SKM-1 (cell line): ENCODE results near the gene NRGN.
"Not testable (repeated sequence)": the region's sequence is repeated elsewhere in the genome, so short reads cannot be mapped to it uniquely, and the experiment has no call there.

Experiments used
- DNase-seq: peaks from one replicate; lab custom pipeline; 2025; ENCODE audit not compliant: unreplicated experiment; lab: John Stamatoyannopoulos, UW

Gene NRGN

DNA sequence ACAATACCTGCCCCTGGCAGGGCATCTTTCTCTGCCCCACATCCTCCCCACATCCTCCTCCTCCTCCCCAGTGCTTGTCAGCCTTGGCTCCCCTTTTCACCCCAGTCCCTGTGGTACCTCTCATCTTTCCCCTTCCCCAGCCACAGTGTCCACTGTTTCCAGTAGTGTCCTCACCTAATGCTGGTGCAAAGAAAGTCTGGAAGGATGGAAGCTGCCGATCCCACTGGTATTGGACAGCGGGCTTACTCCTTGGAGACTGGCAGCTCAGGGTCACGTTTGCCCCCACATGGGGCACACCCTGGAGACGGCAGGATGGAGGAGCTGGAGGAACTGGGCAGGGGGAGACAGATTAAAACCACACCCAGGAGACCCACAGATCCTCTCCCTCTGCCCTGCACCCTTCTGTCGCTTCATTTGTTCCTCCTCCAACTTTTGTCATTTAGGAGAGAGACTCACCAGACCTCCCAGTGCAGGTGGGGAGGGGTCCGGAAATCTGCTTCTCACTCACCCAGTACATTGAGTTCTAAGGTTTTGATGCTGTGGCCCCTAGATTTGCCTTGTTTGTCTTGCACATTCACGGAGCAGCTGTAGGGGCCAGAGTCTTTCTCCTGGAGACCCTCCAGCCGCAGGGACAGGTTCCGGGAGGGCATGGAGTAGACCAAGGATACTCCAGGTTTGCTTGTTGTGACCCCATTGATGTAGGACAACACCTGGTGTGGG, 16.5 kb downstream of the NRGN start:
- DNase-seq: no peak

DNA sequence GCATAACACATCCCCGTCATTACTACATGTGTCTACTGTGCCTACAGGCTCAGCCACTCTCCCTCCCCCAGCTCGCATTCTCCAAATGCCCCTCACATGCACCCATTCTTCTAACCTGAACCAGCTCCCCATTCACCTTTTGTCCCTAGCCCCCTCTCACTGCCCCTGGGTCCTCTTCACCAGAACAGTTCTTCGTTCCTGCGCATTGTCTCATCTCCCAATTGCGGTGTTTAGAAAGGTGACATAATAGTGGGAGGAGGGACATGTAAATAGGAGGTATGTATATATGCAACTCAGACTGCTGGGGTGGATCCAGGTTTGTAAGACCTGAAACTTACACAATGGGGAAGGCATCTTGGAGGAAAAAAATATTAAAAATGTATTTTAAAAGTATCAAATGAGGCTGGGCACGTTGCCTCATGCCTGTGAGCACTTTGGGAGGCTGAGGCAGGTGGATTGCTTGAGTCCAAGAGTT, 17.0 kb downstream of the NRGN start:
- no peak for DNase-seq

DNA sequence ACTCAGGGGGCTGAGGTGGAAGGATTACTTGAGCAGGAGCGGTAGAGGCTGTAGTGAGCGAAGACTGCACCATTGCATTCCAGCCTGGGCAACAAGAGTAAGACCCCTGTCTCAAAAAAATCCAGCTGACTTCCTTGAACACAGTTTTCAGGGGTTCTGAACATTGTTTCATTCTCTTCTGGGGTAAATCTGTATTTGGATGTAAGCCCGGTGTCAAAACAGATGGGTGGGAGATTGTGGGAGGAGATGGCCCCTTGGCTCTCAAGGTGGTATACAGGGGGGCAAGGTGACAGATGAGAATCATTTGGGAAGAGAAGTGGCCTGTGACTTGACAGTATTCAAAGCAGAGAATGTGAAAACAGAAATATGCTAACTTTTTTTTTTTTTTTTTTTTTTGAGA, 17.6 kb downstream of the NRGN start:
- no peak for DNase-seq

DNA sequence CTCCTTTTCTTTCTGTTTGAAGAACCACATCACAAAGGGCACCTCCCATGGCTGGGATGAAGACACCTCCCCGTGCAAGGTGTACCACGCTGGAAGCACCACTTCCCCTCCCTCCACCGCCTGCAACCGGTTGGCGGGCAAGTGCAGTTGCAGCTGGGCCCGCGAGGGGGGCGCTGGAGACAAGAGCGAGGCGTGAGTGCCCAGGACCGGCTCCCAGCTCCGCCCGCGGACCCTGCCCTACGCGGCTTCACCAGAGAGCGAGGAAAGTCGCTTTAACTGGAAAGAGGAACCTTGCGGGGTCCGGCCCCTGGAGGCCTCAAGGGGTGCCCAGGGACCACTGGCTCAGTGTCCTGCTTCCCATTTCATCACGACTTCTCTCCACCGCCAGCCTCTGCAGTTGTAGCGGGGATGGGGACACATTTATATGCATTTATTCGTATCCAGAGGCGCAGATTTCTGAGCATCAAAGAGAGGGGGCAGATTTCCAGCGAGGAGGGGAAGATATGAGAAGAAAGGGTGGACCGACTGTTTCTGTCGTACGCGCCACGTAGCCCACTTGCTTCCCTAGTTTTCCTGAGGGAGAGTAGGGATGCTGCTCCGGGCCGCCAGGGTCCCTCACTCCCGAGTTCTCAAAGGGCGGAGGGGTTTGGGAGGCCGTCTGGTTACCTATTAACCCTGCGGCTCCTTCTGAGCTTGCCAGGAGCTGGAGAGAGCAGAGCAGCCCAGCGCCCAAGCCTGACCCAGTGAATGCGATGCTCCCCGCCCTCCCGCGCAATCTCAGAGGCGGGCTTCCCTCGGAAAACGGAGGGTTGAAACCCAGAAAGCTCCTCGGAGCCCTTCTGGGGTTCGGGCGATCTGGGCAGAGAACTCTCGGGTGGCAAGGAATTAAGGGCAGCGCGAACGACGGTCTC, 18.9 kb downstream of the NRGN start:
- peak; percentile 88 for DNase-seq

DNA sequence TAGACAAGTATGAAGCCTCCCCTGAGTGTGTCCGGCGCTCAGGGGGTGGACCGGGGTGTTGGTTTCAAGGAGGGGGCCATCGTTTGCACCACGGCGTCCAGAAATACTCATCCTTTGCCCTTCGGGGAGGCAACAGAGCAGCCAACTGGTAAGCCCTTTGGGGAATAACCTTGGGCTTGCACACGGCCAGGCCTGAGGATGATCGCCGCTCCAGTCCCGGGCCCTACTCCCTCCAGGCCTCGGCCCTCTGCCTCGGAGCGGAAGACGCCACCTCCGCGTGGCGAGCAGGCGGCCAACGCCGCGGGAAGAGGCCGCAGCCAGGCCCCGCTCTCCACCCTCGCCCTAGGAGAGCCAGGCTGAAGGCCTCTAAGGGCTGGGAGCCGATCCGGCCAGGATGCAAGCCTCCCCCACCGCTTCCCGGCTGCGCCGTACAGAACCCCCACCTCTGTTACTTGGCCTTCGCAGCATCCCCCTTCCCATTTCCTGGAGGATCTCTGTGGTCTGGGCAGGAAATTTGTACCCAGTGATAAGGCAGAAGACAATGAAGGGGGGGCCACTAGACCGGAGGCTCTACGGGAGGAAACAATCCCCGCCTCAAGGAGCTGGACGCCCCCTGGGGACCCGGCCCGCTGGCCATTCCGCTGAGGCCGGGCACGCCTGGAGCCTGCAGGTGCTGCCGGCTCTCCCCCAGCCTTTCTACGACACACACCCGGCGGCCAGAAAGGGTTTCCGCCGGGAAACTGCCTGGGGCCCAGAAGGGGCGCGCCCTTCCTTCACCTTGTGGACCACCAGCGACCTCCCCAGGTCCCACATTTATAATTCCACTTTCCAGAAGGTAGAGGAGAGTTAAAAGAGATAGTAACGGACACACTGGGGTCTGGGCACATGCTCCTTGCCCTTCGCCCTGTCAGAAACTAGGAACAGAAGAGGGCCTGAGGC, 19.8 kb downstream of the NRGN start:
- DNase-seq: no peak

DNA sequence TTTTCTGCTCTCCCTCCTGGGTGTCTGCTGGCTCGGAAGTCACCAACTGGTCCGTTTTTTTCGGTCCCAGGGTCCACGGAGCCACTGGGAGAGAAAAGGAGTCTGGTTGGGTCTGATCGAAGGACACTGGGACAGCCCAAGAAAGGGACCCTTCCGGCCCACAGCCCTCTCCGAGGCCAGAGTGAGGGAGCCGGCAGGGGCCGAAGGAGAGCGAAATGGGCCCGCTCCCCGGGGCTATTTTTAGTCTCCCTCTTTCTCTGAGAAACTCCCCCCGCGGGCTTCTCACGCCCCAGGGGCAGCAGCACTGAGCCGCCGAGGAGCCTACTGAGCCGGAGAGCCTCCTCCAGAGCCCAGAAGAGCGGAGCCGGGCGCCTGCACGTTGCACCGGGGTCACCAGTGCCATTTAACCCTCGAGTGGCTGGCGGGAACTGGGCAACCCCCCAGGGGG, 20.5 kb downstream of the NRGN start:
- no peak for DNase-seq

DNA sequence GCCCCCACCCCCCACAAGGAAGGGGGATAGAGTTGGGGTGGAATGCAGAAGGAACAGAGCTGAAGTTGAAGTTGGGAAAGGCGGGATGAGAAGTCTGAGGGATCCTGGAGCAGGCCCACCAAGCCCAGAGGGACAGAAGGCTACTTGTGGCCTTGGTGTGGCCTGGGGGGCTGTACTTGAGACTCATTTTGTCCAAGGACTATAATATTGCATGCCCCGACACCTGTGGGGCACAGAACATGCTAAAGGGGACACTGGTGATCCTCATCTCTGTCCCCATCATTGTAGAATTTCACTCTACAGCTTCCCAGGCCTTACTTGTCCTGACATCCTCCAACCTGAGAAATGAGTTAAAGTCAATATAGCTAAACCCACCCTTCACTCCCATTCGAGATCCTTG, 21.1 kb downstream of the NRGN start:
- DNase-seq: no peak

DNA sequence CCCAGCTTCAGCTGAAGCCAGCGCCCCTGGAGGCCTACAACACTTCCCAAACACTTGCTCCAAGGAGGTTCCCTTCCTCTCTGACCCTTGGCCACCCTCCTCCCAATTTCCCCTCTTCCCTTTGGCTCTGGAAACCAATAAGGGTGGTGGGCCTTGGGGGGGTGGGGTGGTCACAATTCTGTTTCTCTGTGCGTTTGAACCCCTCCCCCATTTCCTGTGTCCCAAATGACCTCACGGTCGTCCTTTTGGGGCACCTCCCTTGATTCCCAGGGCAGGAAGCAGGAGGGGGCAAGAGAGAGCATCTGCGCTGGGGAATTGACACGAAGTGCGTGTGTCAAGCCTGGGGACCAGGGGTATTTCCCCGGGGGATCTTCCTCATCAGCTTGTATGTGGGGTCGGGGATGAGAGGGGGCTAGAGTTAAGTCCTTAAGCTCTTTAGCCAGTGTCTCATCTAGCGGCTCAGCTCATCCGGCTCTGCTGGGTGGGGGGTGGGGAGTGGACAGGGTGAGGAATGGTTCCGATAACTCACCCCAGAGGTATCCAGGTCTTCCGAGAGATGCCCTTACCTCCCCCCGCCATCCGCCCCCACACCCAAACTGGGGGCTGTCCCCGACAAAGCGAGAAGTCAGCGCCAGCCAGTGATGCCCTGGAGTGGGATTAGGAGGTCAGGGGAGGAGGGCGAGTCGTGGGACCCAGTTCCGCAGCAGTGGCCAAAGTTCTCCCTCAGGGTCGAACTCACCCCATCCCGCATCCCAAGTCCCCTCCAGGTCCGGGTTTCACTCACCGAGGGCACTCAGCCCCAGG, 21.8 kb downstream of the NRGN start:
- no peak for DNase-seq

DNA sequence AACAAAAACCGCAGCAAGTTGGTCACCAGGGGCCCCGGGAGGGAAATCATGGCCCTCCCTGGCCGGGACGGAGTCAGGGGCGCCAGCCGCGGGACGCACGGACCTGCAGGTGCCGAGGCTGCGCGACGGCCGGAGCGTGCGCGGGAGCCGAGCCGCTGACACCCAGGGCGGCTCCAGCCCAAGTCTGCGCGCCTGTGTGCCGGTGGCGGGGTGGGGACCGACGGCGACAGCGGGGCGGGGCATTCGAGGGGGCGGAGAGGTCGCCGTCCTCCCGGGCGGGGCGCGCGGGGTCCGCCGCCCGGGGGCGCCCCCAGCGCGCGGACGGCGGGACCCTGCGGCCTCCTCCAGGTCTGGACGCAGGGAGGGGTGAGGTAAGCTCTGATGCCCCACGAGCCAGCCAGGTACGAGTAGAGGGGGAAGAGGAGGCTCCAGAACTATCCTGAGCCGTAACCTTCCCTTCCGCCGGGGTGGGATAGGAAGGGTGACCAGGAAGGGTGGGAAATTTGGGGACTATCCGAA, 22.4 kb downstream of the NRGN start, which contains the start of gene ESAM:
ESAM (minus strand) TSS at position 186 of the 519 bp plus-strand sequence; CDS start at position 50, 136 bp downstream.
- DNase-seq: no peak

DNA sequence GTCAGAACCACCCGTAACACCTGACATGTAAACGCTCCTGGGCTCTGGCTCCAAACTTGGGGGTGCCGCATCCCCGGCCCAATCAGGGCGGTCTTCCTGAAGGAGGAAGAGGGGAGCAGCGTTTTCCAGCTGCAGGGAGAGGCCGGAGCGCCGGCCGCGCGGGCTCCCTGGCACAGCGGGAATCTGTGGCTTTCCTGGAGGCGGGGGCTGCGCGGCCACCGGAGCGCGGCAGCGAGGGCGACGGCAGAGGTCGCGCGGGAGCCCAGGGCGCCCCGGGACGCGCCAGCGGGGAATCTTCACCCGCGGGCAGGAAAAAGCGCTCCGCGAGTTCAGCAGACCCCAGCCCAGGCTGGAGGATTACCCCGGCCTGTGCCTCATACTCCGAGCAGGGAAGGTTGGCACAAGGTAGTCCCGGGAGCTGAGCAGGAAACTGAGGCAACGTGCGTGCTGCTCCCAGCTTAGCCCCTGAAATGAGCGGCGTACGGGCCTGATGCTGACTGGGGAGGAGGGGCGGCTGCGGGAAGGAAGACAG, 22.9 kb downstream of the NRGN start:
- DNase-seq: no peak

DNA sequence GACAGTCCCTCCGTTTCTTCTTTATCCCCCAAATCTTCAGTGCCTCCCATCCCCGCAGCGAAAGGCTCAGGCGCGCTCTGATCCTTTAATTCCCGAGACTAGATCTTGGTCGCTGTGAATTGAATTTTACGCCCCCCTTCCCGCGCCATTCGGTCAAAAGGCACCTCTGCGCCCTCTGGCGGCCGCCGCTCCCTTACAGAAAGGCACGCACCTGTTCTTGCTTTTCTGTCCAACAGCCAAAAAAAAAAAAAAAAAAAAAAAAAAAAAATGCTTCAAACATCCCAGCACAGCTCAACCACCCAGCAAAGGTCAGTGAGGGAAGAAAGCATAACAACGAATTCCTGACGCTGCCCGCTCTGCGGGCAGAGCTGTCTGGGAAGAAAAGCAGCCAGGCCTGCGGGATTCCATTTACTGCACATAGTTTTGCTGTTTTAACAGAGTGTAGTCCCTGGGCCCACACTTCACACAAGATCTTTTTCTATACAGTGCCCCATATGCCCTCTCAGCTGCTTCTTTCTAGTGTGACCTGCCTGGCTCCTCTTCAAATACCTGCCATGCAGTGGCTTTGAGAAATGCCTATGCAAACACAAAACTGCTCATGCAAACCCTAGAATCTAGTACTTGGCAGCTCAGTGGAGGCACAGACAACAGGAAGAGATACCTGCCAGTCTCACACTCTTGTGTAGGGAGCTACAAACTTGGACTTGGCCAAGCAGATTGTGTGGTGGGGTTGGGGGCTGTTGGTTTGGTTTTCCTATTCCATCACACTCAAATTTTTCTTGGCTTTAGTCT, 23.6 kb downstream of the NRGN start:
- DNase-seq: peak; percentile 33

DNA sequence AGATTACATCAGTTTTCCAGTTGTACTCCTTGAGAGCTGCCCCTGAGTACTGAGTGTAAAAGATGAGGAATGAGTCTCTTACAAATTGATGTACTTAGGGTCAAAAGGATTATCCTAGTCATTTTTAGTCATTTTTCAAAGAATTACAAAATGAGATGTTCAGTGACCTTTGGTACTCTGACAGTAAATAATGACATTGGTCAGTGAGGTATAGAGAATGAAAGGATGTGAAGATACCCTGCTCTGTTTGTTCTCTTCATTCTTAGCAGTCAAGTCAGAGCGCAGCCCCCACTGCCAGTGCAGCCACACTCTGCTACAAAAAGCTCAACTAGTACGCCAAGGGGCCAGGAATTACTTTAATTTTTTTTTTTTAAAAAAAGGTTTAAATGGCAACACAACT, 26.4 kb downstream of the NRGN start:
- DNase-seq: no peak

DNA sequence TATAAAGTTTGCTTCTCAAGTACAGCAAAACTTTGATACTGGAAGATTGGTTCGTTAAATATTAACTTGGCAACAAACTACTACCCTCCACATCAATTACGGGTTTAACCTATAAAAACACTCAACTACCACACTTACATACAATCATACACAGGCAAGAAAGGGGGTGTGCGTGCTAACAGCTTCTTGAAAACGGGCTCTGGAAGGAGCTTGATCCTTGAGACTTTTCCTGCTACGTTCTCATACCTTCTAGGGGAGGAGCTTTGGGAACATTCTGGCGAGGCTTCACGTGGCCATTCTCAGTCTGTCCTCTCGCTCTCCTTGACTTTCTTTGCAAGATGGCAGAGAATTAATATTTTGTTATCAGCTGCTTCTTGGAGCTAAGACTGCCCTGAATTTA, 29.2 kb downstream of the NRGN start:
- no peak for DNase-seq

DNA sequence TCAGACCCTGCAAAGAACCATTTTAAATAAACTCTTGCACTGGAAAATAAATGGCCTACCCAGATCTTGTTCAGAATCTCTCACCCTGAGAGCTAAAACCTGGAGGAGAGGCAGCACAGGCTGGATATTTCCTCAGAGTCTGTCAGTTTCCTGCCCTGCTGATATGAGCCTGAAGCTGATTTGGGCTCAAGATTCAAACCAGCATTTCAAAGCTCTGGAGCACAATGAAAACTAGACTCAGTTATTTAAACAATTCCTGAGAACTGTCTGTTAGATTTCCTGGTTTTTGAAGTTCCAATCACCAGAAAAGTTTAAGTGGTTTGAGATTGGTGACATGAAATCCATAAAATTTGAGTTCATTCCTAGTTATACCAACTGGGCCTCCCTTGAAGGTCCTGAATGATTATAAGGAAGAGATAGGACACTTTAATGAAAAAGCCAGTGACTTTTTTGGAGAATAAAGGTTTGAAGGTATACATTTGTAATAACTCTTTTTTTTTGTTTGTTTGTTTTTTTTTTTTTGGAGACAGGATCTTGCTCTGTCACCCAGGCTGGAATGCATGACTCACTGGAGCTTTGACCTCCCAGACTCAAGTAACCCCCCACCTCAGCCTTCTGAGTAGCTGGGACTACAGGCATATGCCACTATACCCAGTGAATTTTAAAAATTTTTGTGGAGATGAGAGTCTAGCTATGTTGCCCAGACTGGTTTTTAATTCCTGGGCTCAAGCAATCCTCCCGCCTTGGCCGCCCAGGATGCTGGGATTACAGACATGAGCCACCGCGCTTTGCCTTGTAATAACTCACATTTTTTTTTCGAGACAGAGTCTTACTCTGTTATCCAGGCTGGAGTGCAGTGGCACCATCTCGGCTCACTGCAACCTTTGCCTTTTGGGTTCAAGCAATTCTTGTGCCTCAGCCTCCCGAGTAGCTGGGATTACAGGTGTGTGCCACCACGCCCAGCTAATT, 30.3 kb downstream of the NRGN start:
- DNase-seq: no peak

DNA sequence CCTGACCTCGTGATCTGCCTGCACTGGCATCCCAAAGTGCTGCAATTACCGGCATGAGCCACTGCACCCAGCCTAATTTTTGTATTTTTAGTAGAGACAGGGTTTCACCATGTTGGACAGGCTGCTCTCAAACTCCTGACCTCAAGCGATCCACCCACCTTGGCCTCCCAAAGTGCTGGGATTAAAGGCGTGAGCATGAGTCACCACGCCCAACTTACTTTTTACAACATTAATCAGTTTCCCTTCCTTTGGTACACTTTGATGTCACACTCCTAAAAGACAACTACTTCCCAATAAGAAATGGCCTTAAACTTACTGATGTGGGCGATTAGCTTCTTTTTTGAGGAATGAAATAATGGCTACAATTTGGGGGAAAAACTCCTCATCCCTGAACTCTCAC, 31.2 kb downstream of the NRGN start:
- DNase-seq: not testable (repeated sequence)

DNA sequence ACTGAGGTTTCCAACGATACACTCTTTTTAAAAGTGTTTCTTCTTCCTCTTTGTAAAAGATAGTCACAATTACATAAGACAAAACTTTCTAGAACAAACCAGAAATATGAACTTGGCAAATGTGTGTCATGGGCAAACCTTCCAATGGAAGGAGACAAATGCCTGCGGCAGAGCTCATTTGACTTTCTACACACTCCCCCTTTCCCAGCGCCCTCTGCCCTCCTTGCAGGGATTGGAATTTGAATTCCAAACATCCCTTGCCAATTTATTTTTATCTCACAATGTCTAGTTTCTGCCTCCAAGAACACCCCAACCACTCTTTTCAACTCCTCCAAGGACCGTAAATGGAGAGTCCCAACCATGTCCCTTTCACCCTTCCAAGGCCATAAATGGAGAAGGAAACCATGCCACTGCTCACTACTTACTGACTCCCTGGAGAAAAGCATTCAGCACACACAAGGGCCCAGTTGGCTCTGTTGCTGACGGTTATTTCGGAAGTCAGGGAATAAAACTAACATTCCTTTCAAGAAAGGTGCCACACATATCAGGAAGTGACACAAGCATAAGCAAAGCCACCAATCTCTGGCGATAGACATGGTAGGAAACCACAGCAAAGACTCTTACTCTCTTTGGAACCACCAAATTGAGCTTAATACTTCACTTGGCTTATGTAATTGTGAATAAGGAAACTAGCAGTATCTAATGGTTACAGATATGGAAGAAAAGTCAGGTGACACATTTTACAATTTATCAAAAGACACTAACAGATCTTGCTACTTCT, 37.3 kb downstream of the NRGN start:
- DNase-seq: no peak

DNA sequence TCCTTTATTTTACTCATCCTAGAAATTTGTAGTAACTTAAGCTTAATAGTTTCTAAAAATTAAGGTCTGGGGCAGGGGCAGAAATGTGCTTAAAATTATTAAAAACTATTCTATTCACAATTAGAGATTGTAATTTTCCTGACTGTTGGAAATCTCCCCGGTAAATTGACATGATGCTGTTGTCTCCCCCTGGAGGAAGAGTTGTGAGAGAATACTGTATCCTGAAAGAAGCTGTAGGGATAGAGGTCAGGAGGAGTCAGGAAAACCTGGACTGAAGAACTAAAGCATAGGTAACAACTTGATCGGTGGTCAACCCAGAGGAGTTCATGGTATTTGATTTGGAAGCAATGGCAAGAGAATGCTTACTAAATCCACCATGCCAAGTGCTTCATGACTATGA, 38.5 kb downstream of the NRGN start:
- DNase-seq: no peak
